ENCODE data around the gene CKAP5.

The CKAP5 gene

DNA sequence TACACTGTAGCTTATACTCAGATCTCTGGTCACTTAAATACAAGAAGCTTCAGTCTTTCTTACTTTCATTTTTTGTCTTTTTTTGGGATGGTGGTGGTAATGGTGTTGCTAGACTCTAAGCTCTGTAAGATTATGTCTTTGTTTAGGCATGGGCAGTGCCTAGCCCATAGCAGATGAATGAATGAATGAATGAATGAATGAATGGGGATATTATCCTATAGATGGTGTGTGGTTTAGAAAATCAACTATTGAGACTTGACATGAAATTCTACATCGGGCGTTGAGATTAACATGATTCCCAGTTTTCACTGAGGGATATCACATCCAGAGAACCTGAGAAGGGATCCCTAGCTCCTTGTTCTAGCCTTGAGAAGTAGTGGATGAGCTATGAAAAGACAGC lies 9.8 kb upstream of the CKAP5 start:
- no peak for DNase-seq (ENCODE audit: low read depth)
- H3K4me3 ChIP-seq (ENCODE audit: low read length): no peak overlapping the region
- no peak for TF ChIP-seq CTCF (conservative IDR thresholded peaks at IDR 0.05; ENCODE audit: low read depth, low read length)

DNA sequence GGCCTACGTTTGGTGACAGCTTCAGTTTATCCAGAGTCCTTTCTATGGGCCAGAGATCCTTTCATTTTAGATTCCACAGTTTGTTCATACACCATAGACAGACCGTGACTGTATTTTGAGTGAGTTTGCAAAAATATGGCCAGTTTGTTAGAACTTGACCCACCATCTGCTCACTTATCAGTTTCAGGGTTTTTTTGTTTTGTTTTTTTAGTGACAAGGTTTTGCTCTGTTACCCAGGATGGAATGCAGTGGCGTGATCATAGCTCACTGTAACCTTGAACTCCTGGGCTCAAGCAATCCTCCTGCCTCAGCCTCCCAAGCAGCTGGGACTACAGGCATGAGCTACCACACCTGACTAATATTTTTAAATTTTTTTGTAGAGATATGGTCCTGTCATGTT lies 9.1 kb upstream of the CKAP5 start:
- no peak for TF ChIP-seq CTCF (conservative IDR thresholded peaks at IDR 0.05; ENCODE audit: low read depth, low read length)
- no peak for DNase-seq (ENCODE audit: low read depth)
- no peak overlapping the region for H3K4me3 ChIP-seq (ENCODE audit: low read length)

DNA sequence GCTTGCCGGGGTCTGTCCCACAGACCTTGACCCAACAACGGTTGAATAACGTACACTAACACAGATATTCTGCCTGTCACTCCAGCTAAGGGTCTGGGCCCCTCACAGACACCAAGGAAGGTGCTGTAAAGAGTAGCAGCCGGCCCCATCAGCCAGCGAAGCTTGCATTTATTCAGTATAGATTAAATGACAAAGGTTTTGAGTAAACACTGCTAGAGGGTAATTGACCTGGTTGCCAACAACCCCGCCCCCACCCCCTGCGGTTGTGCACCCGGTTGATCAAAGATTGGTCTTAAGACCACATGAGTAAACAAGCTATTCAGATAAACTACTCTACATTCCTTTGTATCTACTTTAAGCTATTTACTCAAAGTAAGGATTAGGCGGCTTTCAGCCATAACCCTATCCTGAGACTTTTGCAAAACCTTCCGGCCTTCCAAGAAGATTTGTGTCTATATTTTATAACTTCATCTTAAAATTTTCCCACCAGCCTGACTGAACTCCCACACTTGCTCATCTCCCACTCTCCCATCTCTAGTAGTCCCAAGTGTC lies 4.8 kb upstream of the CKAP5 start:
- DNase-seq (ENCODE audit: low read depth): no peak
- no peak for TF ChIP-seq CTCF (conservative IDR thresholded peaks at IDR 0.05; ENCODE audit: low read depth, low read length)
- no peak overlapping the region for H3K4me3 ChIP-seq (ENCODE audit: low read length)

GRCh38 chr11:46849631-46850030 lies 3.6 kb upstream of the CKAP5 start:
- H3K4me3 ChIP-seq (ENCODE audit: low read length): no peak overlapping the region
- no peak for DNase-seq (ENCODE audit: low read depth)
- TF ChIP-seq CTCF (conservative IDR thresholded peaks at IDR 0.05; ENCODE audit: low read depth, low read length): no peak

DNA sequence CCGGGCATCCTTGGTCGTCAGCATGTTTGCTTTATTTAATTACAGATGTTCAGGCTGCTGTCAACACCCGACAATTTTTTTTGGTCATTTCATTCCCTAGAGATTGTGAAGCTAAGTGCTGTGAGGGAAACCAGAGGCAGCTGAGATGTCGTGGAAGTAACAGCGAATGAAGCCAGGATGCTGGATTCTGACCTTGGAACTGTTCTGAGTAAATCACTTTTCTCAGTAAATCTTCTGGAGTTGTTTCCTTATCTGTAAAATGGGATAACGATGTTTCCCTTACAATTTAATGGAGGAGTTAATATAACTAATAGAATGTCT lies 390 bp upstream of the CKAP5 start:
- DNase-seq (ENCODE audit: low read depth): no peak
- no peak for TF ChIP-seq CTCF (conservative IDR thresholded peaks at IDR 0.05; ENCODE audit: low read depth, low read length)
- peak overlapping the region; percentile 58 for H3K4me3 ChIP-seq (ENCODE audit: low read length)

- no peak for TF ChIP-seq CTCF (conservative IDR thresholded peaks at IDR 0.05; ENCODE audit: low read depth, low read length)
- DNase-seq (ENCODE audit: low read depth): no peak
- H3K4me3 ChIP-seq (ENCODE audit: low read length): peak overlapping the region; percentile 58
Observed at GRCh38 chr11:46845440-46845739, 690 bp downstream of the CKAP5 start.

DNA sequence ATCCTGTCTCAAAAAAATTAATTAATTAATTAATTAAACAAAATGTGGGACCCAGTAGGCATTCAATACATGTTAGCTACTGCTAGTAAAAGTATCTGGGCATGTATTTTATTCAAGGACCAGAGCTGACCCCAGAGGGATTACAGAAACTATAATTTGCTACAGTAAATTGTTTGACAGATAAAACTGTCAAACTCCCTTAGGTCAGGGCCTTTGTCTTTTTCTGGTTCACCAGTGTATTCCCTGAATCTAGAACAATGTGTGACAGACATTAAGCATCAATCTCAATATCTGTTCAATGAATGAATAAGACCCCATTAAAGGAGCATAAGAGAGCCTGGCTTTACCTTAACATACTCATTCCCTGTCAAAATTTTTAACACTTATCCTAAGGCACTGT lies 6.0 kb downstream of the CKAP5 start:
- DNase-seq (ENCODE audit: low read depth): no peak
- no peak overlapping the region for H3K4me3 ChIP-seq (ENCODE audit: low read length)
- no peak for TF ChIP-seq CTCF (conservative IDR thresholded peaks at IDR 0.05; ENCODE audit: low read depth, low read length)

Data from retinal pigment epithelial cell (primary cell).